NOMO-1 treated with dmso at 0.1 percent for 144 hours (cell line): ENCODE measurements around the gene RBMS3.
"Not testable (repeated sequence)": the region's sequence is repeated elsewhere in the genome, so short reads cannot be mapped to it uniquely, and the experiment has no call there.

ENCODE experiments used
- DNase-seq: peaks from one replicate; lab custom pipeline; 2025; ENCODE audit not compliant: unreplicated experiment; lab: John Stamatoyannopoulos, UW

RBMS3 gene

GRCh38 chr3:29382409-29382808, 101.5 kb downstream of the RBMS3 start:
- DNase-seq, result peak; percentile 45

- no peak for DNase-seq
Observed at GRCh38 chr3:29382845-29383244, 102.0 kb downstream of the RBMS3 start.

GRCh38 chr3:29384640-29385039, 103.8 kb downstream of the RBMS3 start:
- no peak for DNase-seq

- DNase-seq, result no peak
Observed at GRCh38 chr3:29385046-29385830, 104.4 kb downstream of the RBMS3 start.

- no peak for DNase-seq
Observed at GRCh38 chr3:29389362-29389761, 108.5 kb downstream of the RBMS3 start.

- DNase-seq, result no peak
Observed at GRCh38 chr3:29392625-29393388, 111.9 kb downstream of the RBMS3 start.

GRCh38 chr3:29393946-29394345, 113.1 kb downstream of the RBMS3 start:
- not testable (repeated sequence) for DNase-seq

- no peak for DNase-seq
Observed at GRCh38 chr3:29397406-29397805, 116.5 kb downstream of the RBMS3 start.

GRCh38 chr3:29398787-29399186, 117.9 kb downstream of the RBMS3 start:
- DNase-seq, result no peak

GRCh38 chr3:29406291-29406832, 125.5 kb downstream of the RBMS3 start:
- no peak for DNase-seq

- DNase-seq, result no peak
Observed at GRCh38 chr3:29408676-29409075, 127.8 kb downstream of the RBMS3 start.

GRCh38 chr3:29409409-29409808, 128.5 kb downstream of the RBMS3 start:
- no peak for DNase-seq

GRCh38 chr3:29410220-29410619, 129.3 kb downstream of the RBMS3 start:
- no peak for DNase-seq

- DNase-seq, result no peak
Observed at GRCh38 chr3:29410660-29411405, 130.0 kb downstream of the RBMS3 start.

GRCh38 chr3:29412110-29412509, 131.2 kb downstream of the RBMS3 start:
- DNase-seq, result peak; percentile 45

GRCh38 chr3:29414468-29415224, 133.8 kb downstream of the RBMS3 start:
- no peak for DNase-seq

- DNase-seq, result no peak
Observed at GRCh38 chr3:29415482-29416223, 134.8 kb downstream of the RBMS3 start.

- DNase-seq, result no peak
Observed at GRCh38 chr3:29416514-29416913, 135.6 kb downstream of the RBMS3 start.

- DNase-seq, result no peak
Observed at GRCh38 chr3:29420106-29420505, 139.2 kb downstream of the RBMS3 start.
